ENCODE data around the gene TECTB.

Gene TECTB

DNA sequence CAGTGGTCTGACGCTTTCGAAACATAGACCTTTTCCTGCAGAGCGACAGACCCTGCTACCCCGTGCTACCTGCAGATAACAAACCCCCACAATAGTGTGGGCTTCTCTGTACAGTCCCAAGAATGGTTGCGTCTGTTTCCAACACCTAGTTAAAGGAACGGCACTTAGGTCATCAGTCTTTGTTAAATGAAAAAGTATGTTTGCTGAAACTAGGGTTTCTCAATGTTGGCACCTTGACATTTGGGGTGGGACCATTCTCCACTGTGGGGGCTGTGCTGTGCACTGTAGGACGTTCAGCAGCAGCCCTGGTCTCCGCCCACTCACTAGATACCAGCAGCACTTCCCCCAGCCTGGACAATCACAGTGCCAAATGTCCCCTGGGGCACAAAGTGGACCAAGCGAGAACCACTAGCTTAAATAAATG lies 13.7 kb downstream of the TECTB start:
- Histone ChIP-seq H3K4me1 (ENCODE audit: control insufficient read depth, insufficient read depth, low read length) (no peaks in the 10 kb centered on the region), H3K36me3 (ENCODE audit: control insufficient read depth in 2 of 2, insufficient read depth in 1 of 2, low read length in 2 of 2) (no peaks in the 10 kb centered on the region), H3K4me3 (ENCODE audit: low read depth, low read length) (no peak overlapping the region), H3K9me3 (ENCODE audit: control insufficient read depth, insufficient read depth, low read depth, low read length) (no peaks in the 10 kb centered on the region), H3K27ac (ENCODE audit: extremely low read depth, low read depth, low read length) (no peak overlapping the region)
- ChIA-PET CTCF (interaction anchor here (2.4 kb wide), 1 partner anchor 11 kb away, joined by 8 read pairs; no protein-coding TSS in a partner anchor), POLR2A (no interaction called here)
- 0 out of 2 replicates have a peak, but pooled peaks have one; percentile 24 for TF ChIP-seq ZFHX2 (tag by site-specific recombination; conservative IDR thresholded peaks at IDR 0.05)
- TF ChIP-seq, protein P1, sequence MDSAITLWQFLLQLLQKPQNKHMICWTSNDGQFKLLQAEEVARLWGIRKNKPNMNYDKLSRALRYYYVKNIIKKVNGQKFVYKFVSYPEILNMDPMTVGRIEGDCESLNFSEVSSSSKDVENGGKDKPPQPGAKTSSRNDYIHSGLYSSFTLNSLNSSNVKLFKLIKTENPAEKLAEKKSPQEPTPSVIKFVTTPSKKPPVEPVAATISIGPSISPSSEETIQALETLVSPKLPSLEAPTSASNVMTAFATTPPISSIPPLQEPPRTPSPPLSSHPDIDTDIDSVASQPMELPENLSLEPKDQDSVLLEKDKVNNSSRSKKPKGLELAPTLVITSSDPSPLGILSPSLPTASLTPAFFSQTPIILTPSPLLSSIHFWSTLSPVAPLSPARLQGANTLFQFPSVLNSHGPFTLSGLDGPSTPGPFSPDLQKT (IDR thresholded peaks at IDR 0.05; ENCODE audit: borderline replicate concordance, low read depth, low read length) = no peak
- no peak for TF ChIP-seq ZNF2 (tag by site-specific recombination; IDR thresholded peaks at IDR 0.05)
- no peak for TF ChIP-seq REPIN1 (tag by site-specific recombination; IDR thresholded peaks at IDR 0.05; ENCODE audit: low read depth)
- peak; percentile 23; the same call in 1 of the 2 replicates for TF ChIP-seq EGR2 (tag by site-specific recombination; IDR thresholded peaks at IDR 0.05; ENCODE audit: low read depth)

DNA sequence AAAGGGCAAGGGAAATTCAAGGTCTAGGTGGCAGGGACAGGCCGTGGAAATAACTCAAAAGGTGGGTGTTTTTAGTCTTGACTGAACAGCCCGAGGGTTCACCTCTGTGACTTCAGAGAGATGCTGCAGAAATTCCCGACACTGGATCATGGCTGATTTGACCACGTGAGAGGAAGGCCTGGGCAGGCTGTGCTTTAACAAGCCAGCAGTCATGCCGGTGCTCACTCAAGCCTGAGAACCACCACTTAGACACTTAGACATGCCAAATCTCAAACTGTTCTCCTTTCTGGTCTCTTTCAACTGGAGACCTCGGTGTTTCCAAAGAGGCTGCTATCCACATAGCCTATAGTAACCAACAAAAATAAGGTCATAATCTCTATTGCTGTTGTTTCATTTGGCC lies 15.4 kb downstream of the TECTB start:
- no peaks in the 10 kb centered on the region for H3K4me1 ChIP-seq (ENCODE audit: control insufficient read depth, insufficient read depth, low read length)
- no peak overlapping the region for H3K27ac ChIP-seq (ENCODE audit: extremely low read depth, low read depth, low read length)
- no peak overlapping the region for H3K4me3 ChIP-seq (ENCODE audit: low read depth, low read length)
- H3K9me3 ChIP-seq (ENCODE audit: control insufficient read depth, insufficient read depth, low read depth, low read length) = no peaks in the 10 kb centered on the region
- CTCF ChIA-PET = no interaction called here
- POLR2A ChIA-PET = no interaction called here
- TF ChIP-seq OSR2 (tag by site-specific recombination; IDR thresholded peaks at IDR 0.05) (no peak), ZNF366 (tag by site-specific recombination; conservative IDR thresholded peaks at IDR 0.05) (no peak), ZNF555 (tag by site-specific recombination; conservative IDR thresholded peaks at IDR 0.05) (no peak), ZSCAN23 (tag by site-specific recombination; IDR thresholded peaks at IDR 0.05) (no peak), ZNF341 (tag by site-specific recombination; IDR thresholded peaks at IDR 0.05; ENCODE audit: low read depth) (no peak), ZNF677 (tag by site-specific recombination; IDR thresholded peaks at IDR 0.05) (no peak), ZFP69B (tag by site-specific recombination; IDR thresholded peaks at IDR 0.05) (no peak), ZNF670 (tag by site-specific recombination; IDR thresholded peaks at IDR 0.05; ENCODE audit: low read depth) (no peak), ZNF791 (tag by site-specific recombination; IDR thresholded peaks at IDR 0.05) (no peak), ZNF426 (tag by site-specific recombination; IDR thresholded peaks at IDR 0.05) (no peak), ZNF19 (tag by site-specific recombination; IDR thresholded peaks at IDR 0.05; ENCODE audit: low read depth) (no peak), PRDM1 (tag by site-specific recombination; IDR thresholded peaks at IDR 0.05) (no peak), ZNF623 (tag by site-specific recombination; IDR thresholded peaks at IDR 0.05) (no peak)
- TF ChIP-seq, protein P2, sequence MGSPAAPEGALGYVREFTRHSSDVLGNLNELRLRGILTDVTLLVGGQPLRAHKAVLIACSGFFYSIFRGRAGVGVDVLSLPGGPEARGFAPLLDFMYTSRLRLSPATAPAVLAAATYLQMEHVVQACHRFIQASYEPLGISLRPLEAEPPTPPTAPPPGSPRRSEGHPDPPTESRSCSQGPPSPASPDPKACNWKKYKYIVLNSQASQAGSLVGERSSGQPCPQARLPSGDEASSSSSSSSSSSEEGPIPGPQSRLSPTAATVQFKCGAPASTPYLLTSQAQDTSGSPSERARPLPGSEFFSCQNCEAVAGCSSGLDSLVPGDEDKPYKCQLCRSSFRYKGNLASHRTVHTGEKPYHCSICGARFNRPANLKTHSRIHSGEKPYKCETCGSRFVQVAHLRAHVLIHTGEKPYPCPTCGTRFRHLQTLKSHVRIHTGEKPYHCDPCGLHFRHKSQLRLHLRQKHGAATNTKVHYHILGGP (tag by site-specific recombination; IDR thresholded peaks at IDR 0.05) = no peak
- TF ChIP-seq, protein P3, sequence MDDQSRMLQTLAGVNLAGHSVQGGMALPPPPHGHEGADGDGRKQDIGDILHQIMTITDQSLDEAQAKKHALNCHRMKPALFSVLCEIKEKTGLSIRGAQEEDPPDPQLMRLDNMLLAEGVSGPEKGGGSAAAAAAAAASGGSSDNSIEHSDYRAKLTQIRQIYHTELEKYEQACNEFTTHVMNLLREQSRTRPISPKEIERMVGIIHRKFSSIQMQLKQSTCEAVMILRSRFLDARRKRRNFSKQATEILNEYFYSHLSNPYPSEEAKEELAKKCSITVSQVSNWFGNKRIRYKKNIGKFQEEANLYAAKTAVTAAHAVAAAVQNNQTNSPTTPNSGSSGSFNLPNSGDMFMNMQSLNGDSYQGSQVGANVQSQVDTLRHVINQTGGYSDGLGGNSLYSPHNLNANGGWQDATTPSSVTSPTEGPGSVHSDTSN (CRISPR knock-in tag; IDR thresholded peaks at IDR 0.05) = no peak
- H3K36me3 ChIP-seq (ENCODE audit: control insufficient read depth in 2 of 2, insufficient read depth in 1 of 2, low read length in 2 of 2) = no peaks in the 10 kb centered on the region

DNA sequence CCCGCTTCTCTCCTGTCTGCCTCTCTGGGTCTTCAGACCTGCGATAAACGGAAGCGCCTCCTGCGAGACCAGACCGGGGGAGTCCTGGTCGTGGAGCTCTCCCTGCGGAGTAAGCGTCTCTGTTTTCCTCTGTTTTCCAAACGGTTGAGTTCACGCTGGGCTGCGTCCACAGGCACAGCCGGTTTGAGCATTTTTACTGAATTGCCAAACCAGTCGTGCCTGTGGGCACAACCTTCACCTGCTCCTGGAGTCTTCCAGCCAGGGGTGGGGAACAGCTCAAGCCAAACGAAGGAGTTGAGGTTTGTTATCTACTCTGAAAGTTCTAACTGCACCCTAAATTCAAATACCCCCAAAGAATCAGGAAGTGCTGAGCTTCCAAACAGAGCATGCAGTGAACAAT lies 16.3 kb downstream of the TECTB start:
- H3K27ac ChIP-seq (ENCODE audit: extremely low read depth, low read depth, low read length) = no peak overlapping the region
- CTCF ChIA-PET = no interaction called here
- H3K9me3 ChIP-seq (ENCODE audit: control insufficient read depth, insufficient read depth, low read depth, low read length) = no peaks in the 10 kb centered on the region
- POLR2A ChIA-PET = no interaction called here
- H3K4me3 ChIP-seq (ENCODE audit: low read depth, low read length) = no peak overlapping the region
- H3K36me3 ChIP-seq (ENCODE audit: control insufficient read depth in 2 of 2, insufficient read depth in 1 of 2, low read length in 2 of 2) = no peaks in the 10 kb centered on the region
- H3K4me1 ChIP-seq (ENCODE audit: control insufficient read depth, insufficient read depth, low read length) = no peaks in the 10 kb centered on the region
- TF ChIP-seq, protein P4, sequence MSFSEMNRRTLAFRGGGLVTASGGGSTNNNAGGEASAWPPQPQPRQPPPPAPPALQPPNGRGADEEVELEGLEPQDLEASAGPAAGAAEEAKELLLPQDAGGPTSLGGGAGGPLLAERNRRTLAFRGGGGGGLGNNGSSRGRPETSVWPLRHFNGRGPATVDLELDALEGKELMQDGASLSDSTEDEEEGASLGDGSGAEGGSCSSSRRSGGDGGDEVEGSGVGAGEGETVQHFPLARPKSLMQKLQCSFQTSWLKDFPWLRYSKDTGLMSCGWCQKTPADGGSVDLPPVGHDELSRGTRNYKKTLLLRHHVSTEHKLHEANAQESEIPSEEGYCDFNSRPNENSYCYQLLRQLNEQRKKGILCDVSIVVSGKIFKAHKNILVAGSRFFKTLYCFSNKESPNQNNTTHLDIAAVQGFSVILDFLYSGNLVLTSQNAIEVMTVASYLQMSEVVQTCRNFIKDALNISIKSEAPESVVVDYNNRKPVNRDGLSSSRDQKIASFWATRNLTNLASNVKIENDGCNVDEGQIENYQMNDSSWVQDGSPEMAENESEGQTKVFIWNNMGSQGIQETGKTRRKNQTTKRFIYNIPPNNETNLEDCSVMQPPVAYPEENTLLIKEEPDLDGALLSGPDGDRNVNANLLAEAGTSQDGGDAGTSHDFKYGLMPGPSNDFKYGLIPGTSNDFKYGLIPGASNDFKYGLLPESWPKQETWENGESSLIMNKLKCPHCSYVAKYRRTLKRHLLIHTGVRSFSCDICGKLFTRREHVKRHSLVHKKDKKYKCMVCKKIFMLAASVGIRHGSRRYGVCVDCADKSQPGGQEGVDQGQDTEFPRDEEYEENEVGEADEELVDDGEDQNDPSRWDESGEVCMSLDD (tag by site-specific recombination; IDR thresholded peaks at IDR 0.05) = no peak
- TF ChIP-seq ZNF274 (IDR thresholded peaks at IDR 0.05; ENCODE audit: low read length) = no peak
- no peak for TF ChIP-seq ZNF274 (tag by site-specific recombination; IDR thresholded peaks at IDR 0.05; ENCODE audit: borderline replicate concordance)
- TF ChIP-seq ZNF174 (tag by site-specific recombination; IDR thresholded peaks at IDR 0.05) = no peak
- TF ChIP-seq ZNF169 (tag by site-specific recombination; IDR thresholded peaks at IDR 0.05) = no peak
- no peak for TF ChIP-seq IKZF3 (tag by site-specific recombination; IDR thresholded peaks at IDR 0.05)
- TF ChIP-seq ZFP3 (tag by site-specific recombination; IDR thresholded peaks at IDR 0.05; ENCODE audit: low read depth) = no peak
- no peak for TF ChIP-seq ZNF133 (tag by site-specific recombination; IDR thresholded peaks at IDR 0.05)
- no peak for TF ChIP-seq OSR2 (tag by site-specific recombination; IDR thresholded peaks at IDR 0.05)
- TF ChIP-seq ZBTB20 (tag by site-specific recombination; IDR thresholded peaks at IDR 0.05) = no peak

All from HEK293 (cell line).